AG04450 (cell line): ENCODE results near the gene TPD52L1. TPM values are rescaled to one million over a fixed set of nuclear protein-coding genes. Genes with fewer than 3 reads are reported as not detected.

Experiments used
- CTCF ChIA-PET: fragments of 300-600, 350-600 bp; formaldehyde crosslinking; extraction: SDS; loops from one replicate; lab custom pipeline; 2022; ENCODE audit warnings: antibody characterized with exemption, inconsistent platforms; lab: Charles Lee
- POLR2A ChIA-PET: fragments of 350-600 bp; formaldehyde crosslinking; extraction: SDS; loops from one replicate; lab custom pipeline; 2021; ENCODE audit warnings: antibody characterized with exemption, inconsistent platforms; lab: Yijun Ruan, JAX
- DNase-seq: peaks from one replicate; pipeline ENCODE4 v3.0.0-alpha.2; 2011; ENCODE audit warnings: low read depth, low spot score
- H3K27ac ChIP-seq: one replicate; pipeline ENCODE4 v1.5.1; 2012; ENCODE audit warnings: low read depth, low read length, control low read depth
- H3K27me3 ChIP-seq: one replicate; pipeline ENCODE4 v1.6.0; 2012; ENCODE audit warnings: low read length; ENCODE audit not compliant: control insufficient read depth, insufficient read depth
- H3K4me3 ChIP-seq: 2 replicates; pipeline ENCODE4 v1.5.1; 2011; ENCODE audit warnings: mild to moderate bottlenecking, low read depth, low read length, control low read depth
- H3K9me3 ChIP-seq: 2 replicates; pipeline ENCODE4 v1.5.1; 2012; ENCODE audit warnings: low read length; ENCODE audit not compliant: control insufficient read depth, insufficient read depth
- polyA plus RNA-seq: library from polyadenylated mRNA; depleted of rRNA; stranded (reverse); fragments of >200 nt; gene quantifications from 2 replicates; pipeline ENCODE4 v1.2.3, GENCODE V29; 2011
- TF ChIP-seq, protein P1 (sequence below): IDR thresholded peaks from 2 replicates; pipeline ENCODE4 v1.5.1; 2011; ENCODE audit warnings: low read depth, low read length, control low read depth, inconsistent platforms

The TPD52L1 gene
- polyA plus RNA-seq, 1 experiment = 11.1 TPM

DNA sequence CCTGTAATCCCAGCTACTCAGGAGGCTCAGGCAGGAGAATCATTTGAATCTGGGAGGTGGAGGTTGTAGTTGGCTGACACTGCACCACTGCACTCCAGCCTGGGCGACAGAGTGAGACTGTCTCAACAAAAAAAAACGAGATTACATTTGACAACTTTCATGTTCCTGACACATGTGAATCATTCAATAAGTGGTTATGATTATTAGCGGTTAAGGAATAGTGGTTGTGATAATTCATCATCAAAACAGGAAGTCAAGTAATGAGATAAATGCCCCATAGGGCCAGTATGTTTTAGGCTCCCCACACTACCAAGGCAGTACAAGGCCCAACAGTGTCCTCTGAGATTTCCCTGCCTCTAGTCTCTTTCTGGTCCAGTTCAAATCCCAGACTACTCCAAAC lies 145.7 kb downstream of the TPD52L1 start:
- Histone ChIP-seq H3K9me3 (no peaks in the 10 kb centered on the region), H3K27me3 (no peaks in the 10 kb centered on the region), H3K27ac (no peak overlapping the region), H3K4me3 (no peak overlapping the region)
- CTCF ChIA-PET = no interaction called here
- no peak for DNase-seq
- TF ChIP-seq, protein P1, sequence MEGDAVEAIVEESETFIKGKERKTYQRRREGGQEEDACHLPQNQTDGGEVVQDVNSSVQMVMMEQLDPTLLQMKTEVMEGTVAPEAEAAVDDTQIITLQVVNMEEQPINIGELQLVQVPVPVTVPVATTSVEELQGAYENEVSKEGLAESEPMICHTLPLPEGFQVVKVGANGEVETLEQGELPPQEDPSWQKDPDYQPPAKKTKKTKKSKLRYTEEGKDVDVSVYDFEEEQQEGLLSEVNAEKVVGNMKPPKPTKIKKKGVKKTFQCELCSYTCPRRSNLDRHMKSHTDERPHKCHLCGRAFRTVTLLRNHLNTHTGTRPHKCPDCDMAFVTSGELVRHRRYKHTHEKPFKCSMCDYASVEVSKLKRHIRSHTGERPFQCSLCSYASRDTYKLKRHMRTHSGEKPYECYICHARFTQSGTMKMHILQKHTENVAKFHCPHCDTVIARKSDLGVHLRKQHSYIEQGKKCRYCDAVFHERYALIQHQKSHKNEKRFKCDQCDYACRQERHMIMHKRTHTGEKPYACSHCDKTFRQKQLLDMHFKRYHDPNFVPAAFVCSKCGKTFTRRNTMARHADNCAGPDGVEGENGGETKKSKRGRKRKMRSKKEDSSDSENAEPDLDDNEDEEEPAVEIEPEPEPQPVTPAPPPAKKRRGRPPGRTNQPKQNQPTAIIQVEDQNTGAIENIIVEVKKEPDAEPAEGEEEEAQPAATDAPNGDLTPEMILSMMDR = no peak
- POLR2A ChIA-PET = no interaction called here

DNA sequence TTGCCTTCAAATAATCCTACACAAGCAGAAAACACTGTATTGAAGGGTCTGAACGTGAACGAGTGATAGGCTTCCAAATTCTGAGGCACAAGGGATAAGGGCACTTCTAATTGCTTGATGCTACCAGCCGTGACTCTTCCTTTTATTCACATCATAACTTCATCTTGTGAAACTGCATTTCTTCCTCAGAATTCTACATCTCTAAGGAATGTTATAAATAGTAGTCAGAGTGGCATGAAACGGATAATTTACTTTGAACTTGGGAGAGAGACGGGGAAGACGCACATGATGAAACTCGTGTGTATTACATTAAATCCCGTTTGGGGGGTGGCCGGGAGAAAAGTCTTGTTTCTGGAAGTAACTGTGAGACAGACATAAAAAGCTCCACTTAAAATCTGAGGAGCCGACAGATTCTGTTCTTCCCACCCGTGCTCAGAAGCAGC lies 147.4 kb downstream of the TPD52L1 start:
- CTCF ChIA-PET = interaction anchor here (0.6 to 2.1 kb wide), 10 partner anchors 10 to 674 kb away, joined by 3 to 8 read pairs (median 4); no protein-coding TSS in a partner anchor
- Histone ChIP-seq H3K9me3 (no peaks in the 10 kb centered on the region), H3K27me3 (peaks cover 4% of the 10 kb centered on the region), H3K27ac (no peak overlapping the region), H3K4me3 (peak overlapping the region; percentile 73)
- TF ChIP-seq, protein P1 = no peak
- POLR2A ChIA-PET = interaction anchor here (0.6 to 1.4 kb wide), 5 partner anchors 71 to 338 kb away, joined by 3 to 7 read pairs (median 5); no protein-coding TSS in a partner anchor
- DNase-seq = no peak

- Histone ChIP-seq H3K9me3 (no peaks in the 10 kb centered on the region), H3K27me3 (peaks cover 4% of the 10 kb centered on the region), H3K4me3 (peak within 1 kb of the TSS; percentile 73), H3K27ac (peak within 1 kb of the TSS; percentile 57)
- ChIA-PET CTCF (interaction anchor here (0.6 to 2.1 kb wide), 12 partner anchors 9 to 673 kb away, joined by 3 to 8 read pairs (median 4); partner anchors contain the start of gene TPD52L1), POLR2A (interaction anchor here (0.5 to 1.4 kb wide), 9 partner anchors 72 to 475 kb away, joined by 3 to 7 read pairs (median 3); partner anchors contain the start of gene TPD52L1)
- no peak for DNase-seq
- TF ChIP-seq, protein P1 = no peak
Measured at GRCh38 chr6:125301435-125302391, 148.1 kb downstream of the TPD52L1 start, which contains the start of gene HDDC2. Gene HDDC2, minus strand, starts transcription at chr6:125301967. Its CDS starts 35 bp downstream, at chr6:125301932.

- ChIA-PET CTCF (interaction anchor here (0.8 to 1.9 kb wide), 2 partner anchors 8 to 23 kb away, joined by 3 to 8 read pairs; no protein-coding TSS in a partner anchor), POLR2A (no interaction called here)
- H3K27ac ChIP-seq = no peak overlapping the region
- TF ChIP-seq, protein P1 = no peak
- DNase-seq = no peak
- no peaks in the 10 kb centered on the region for H3K9me3 ChIP-seq
- peaks cover 4% of the 10 kb centered on the region for H3K27me3 ChIP-seq
- no peak overlapping the region for H3K4me3 ChIP-seq
Measured at GRCh38 chr6:125302840-125303511, 149.4 kb downstream of the TPD52L1 start.
